ENCODE data around the gene E4F1.

E4F1 gene

DNA sequence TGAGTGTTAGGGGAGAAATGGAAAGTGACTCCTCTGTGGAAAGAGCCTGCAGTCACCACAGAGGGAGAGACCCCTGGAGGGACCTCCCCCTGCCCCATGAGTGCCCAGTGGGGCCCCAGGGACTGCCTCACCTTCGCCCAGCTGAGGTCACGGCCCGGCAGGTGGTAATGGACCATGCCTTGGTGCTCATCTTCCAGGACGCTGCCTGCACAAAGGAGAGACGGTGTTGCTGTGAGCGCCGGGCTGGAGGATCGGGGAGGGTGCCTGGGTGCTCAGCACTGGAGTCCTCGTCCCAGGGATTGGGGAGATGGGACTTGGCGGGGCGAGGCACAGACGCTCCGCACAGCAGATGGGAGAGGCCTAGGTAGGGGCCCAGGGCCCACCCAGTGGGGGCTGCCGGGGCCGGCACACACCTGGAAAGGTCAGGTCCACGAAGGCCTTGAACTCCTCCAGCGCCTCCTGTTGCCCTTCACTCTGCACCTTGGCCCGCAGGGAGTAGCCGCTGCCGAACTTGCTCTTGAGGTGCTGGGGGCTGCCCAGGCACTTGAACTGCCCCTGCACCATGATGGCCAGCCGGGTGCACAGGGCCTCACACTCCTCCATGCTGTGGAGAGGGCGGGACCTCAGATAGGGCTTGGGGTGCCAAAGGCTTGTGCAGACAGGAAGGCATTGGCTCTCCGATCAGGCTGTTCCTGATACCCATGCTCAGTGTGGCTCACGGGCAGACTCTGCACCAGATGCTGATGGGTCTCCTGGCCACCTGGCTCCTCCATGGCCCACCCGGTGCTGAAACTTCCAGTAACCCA is 54.3 kb downstream of the E4F1 start:
- DNase-seq = no peak

DNA sequence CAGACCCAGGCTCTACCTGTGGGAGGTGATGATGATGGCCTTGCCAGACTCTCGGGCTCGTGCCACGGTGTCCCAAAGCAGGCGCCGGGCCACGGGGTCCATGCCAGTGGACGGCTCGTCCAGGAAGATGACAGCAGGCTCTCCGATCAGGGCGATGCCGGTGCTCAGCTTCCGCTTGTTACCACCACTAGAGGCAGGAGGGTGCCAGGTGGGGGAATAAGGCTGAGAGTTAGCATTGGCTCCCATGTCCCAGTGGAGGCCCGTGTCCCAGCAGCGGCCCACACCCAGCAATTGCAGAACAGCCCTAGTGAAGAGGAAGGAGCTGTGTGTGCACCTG is 54.8 kb downstream of the E4F1 start:
- DNase-seq = no peak

DNA sequence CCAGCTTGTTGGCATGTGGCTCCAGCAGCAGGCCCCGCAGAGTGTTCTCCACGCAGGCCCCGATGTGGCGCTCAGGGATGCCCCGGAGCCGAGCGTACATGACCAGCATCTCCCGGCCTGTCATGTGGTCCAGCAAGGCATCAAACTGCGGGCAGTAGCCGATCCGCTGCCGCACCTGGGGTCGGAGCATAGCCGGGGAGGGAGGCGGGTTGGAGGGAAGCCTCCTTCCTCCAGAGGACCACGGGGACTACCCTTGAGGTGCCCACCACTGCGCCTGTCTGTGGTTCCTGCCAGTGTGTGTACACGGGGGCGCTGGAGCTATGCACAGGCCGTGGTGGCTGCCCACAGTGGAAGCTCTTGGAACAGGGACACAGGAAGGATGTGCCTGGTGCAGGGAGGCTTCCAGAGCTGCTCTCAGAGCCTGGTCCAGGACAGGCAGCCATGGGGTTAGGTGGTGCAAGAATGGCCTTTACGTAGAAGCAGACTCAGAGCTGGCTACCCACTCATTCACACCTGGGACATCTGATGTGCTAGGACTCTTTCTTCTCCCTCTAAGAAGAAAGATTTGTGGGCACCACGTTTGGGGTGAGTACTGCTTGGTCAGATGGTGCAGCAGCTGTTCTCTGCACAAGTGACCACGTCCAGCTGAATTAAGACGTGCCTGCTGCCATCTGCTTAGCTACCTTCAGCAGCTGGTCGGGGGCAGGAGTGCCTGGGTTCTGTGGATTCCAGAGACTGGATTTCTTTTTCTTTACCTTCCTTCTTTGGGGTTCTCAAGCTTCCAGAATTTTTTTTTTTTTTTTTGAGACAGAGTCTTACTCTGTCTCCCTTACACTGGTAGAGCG is 55.8 kb downstream of the E4F1 start:
- no peak for DNase-seq

DNA sequence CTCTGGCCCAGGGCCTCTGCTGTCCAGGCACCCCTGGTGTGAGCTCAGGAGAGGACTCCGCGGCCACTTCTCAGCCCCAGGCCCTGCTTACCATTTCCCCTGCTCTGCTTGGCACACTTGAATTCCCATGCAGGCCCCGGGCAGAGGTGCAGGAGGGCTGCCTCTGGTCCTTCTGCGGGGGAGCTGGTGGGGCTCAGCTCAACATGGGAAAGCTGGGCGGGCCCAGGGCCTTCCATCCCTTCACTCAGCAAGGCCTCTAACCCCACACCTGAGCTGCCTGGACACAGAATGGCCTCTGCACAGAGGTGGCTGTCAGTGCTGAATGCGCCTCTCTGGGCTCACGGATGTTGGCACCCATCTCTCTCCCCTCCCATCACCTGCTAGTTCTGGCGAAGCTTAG is 57.1 kb downstream of the E4F1 start:
- DNase-seq = no peak

DNA sequence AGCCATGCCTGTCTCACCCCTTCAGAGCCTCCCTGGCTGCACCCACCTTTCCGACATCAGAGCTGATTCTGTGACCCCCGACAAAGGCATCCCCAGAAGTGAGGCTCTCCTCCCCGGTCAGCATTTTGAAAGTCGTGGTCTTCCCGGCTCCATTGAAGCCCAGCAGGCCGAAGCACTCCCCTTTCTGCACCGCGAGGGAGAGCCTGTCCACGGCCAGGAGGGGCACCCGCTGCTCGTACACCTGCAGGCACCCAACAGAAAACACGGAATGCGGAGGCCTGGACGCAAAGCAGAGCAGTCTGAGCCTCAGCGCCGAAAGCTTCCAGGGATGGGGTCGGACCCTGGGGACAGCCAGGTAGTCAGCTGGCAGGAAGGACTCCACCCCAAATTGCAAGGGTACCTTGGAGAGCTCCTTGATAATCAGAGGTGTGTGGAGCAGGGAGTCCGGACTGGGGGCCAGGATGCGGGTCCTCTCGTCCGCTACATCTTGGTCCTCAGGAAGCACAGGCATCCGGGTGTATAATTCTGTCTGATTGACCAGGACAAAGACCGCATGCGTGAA is 57.7 kb downstream of the E4F1 start:
- DNase-seq = no peak

DNA sequence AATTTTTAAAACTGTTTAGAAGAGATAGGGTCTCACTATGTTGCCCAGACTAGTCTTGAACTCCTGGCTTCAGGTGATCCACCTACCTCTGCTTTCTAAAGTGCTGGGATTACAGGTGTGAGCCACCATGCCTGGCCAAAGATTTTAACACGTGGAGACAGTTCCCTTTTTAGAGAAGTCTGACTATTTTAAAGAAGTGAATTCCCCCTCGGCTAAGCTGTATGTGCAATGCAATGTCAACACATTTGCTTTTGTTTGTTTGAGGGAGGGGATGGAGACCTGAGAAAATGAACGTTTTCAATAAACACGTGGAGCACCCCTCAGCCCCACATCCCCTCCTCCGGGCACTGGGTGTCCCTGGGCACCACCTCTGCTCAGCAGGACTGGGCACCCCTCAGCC is 58.9 kb downstream of the E4F1 start:
- DNase-seq = no peak

DNA sequence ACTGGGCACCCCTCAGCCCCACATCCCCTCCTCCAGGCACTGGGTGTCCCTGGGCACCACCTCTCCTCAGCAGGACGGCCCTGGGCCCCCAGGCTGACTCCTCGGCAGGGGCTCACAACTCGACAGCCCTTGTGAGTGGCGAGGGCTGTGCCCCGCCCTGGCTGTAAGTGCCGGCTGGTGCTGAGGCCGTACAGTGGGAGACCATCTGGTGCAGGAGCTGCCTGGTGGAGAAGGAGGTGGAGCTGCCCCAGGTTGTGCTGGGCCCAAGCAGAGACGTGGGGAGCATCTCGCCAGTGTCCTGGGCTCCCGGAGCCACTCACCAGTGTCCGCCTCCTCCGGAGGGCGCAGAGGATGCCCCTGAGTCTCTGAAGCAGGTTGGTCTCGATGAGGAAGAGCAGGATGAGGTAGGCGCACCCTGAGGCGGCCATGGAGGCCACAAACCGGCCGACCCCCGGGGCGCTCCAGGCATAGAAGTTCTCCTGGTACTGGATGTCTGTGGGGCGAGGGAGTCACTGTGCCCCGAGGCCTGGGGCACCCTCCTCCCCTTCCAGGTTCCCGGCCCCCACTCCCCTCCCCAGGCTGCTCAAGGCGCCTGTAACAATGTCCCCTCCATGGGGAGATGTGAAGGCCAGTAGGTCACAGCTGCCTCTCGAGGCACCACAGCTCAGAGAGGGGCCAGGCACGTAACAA is 59.6 kb downstream of the E4F1 start:
- no peak for DNase-seq

DNA sequence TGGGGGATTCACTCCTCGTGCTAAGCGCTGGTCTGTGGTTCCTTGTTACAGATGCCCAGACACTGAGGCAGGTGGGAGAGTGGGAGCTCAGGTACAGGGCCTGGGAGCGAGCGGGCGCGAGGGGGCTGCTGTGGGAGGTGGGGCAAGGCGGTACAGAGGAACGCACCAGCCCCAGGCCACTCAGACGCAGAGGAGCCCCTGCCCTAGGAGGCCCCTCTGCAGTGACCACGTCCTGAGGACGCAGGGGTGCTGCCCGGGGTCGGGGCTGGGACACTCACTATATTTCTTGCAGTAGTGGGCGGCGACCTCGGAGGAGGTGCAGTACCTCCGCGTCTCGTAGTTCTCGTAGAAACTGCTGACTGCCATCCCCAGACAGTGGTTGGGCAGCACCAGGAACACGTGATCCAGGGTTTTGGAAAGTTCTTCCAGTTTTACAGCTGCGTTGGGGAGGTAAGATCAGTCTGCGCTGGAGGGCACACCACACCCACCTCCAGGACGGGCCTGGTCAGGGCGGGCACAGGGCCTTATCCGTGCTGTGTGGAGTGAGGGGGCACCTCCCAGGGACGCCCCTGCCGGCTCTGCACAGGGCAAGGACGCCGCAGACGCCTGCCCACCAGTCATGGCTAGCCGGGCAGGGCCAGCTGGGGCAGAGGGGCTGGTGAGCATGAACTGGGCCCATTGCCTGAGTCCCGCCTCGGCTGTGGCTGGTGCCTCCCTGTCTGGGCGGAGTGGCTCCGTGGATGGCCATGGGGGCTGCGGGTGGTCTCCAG is 60.8 kb downstream of the E4F1 start:
- no peak for DNase-seq

DNA sequence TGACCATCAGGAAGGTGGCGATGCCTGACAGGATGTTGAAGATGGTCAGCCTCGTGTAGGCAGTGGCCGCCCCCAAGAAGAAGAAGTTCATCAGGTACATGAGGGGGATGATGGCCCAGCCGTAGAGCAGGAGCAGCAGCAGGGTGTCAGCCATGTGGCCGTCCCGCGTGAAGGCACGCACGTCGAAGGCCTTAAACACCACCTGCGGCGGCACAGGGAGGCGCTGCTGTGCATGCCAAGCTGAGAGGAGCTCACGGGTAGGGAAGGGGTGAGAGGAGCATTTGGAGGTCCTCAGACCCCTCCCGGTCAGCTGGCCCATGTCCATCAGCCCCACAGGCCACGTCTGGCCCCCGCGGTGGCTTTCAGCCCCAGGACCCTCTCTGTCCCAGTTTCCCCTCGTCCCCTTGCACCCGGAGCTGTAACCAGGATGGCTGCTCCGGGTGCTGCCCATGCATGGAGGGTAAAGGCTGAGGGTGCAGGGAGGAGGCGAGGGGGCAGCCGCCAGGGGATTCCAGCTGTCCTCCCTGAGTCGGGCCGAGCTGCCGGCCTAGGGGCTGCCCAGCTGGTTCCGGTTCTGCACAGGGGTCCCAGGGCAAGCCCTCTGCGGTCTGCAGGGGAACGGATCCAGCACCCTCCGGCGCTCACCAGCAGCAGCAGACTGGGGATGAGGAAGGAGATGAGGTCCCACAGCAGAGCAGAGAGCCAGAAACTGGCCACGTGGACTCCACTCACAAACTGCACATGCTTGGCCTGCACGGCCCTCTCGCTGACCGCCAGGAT is 61.6 kb downstream of the E4F1 start:
- no peak for DNase-seq
